Mucosa of rectum (tissue), 2 donors: ENCODE measurements around the gene NBEA.
"Not testable (repeated sequence)": the region's sequence is repeated elsewhere in the genome, so short reads cannot be mapped to it uniquely, and the experiment has no call there.

Experiments
- H3K27ac ChIP-seq, 2 donors: one replicate each; pipeline ENCODE4 v1.7.0; 2013; ENCODE audit warnings: inconsistent platforms in 2 of 2, low read depth in 2 of 2, low read length in 2 of 2
- H3K27me3 ChIP-seq, 2 donors: one replicate each; pipeline ENCODE4 v1.7.0; 2013; ENCODE audit warnings: low read length in 2 of 2; ENCODE audit not compliant: control insufficient read depth in 2 of 2, insufficient read depth in 2 of 2
- H3K36me3 ChIP-seq, 2 donors: one replicate each; pipeline ENCODE4 v1.7.0; 2013; ENCODE audit warnings: low read length in 2 of 2; ENCODE audit not compliant: control insufficient read depth in 2 of 2, insufficient read depth in 2 of 2
- H3K4me1 ChIP-seq, 2 donors: one replicate each; pipeline ENCODE4 v1.7.0; 2013; ENCODE audit warnings: low read length in 2 of 2, mild to moderate bottlenecking in 1 of 2; ENCODE audit not compliant: control insufficient read depth in 2 of 2, insufficient read depth in 2 of 2
- H3K4me3 ChIP-seq, 2 donors: one replicate each; pipeline ENCODE4 v1.7.0; 2013; ENCODE audit warnings: low read length in 2 of 2
- H3K9ac ChIP-seq, 2 donors: one replicate each; pipeline ENCODE4 v1.7.0; 2013; ENCODE audit warnings: low read length in 2 of 2, low read depth in 1 of 2, mild to moderate bottlenecking in 1 of 2
- H3K9me3 ChIP-seq, 2 donors: one replicate each; pipeline ENCODE4 v1.7.0; 2013; ENCODE audit warnings: low read length in 2 of 2; ENCODE audit not compliant: control insufficient read depth in 2 of 2
- donor health status: healthy.
- donor health status: Normal muscosa, but diverticular disease.

The NBEA gene

GRCh38 chr13:35388441-35389355 is 446.6 kb downstream of the NBEA start:
- Histone ChIP-seq H3K27ac (no peak overlapping the region), H3K27me3 (no peaks in the 10 kb centered on the region)

GRCh38 chr13:35389535-35389934 is 447.5 kb downstream of the NBEA start:
- no peaks in the 10 kb centered on the region for H3K9me3 ChIP-seq
- no peak overlapping the region for H3K4me3 ChIP-seq
- no peaks in the 10 kb centered on the region for H3K27me3 ChIP-seq
- no peaks in the 10 kb centered on the region for H3K4me1 ChIP-seq
- H3K36me3 ChIP-seq, result no peaks in the 10 kb centered on the region
- H3K9ac ChIP-seq, result no peak overlapping the region
- no peak overlapping the region for H3K27ac ChIP-seq

More at GRCh38 chr13:35388441-35389355, 446.6 kb downstream of the NBEA start:
- H3K4me1 ChIP-seq, result no peaks in the 10 kb centered on the region
- H3K36me3 ChIP-seq, result no peaks in the 10 kb centered on the region
- H3K4me3 ChIP-seq, result no peak overlapping the region
- no peaks in the 10 kb centered on the region for H3K9me3 ChIP-seq
- no peak overlapping the region for H3K9ac ChIP-seq

- Histone ChIP-seq H3K27me3 (no peaks in the 10 kb centered on the region), H3K9me3 (no peaks in the 10 kb centered on the region), H3K27ac (no peak overlapping the region), H3K4me1 (no peaks in the 10 kb centered on the region), H3K36me3 (no peaks in the 10 kb centered on the region), H3K4me3 (no peak overlapping the region), H3K9ac (no peak overlapping the region)
Observed at GRCh38 chr13:35392768-35393167, 450.7 kb downstream of the NBEA start.

GRCh38 chr13:35393886-35394285 is 451.8 kb downstream of the NBEA start:
- no peaks in the 10 kb centered on the region for H3K4me1 ChIP-seq
- no peak overlapping the region for H3K27ac ChIP-seq
- no peaks in the 10 kb centered on the region for H3K27me3 ChIP-seq
- H3K36me3 ChIP-seq, result no peaks in the 10 kb centered on the region
- no peaks in the 10 kb centered on the region for H3K9me3 ChIP-seq
- H3K4me3 ChIP-seq, result no peak overlapping the region
- no peak overlapping the region for H3K9ac ChIP-seq

GRCh38 chr13:35408285-35408684 is 466.2 kb downstream of the NBEA start:
- H3K4me3 ChIP-seq, H3K27ac ChIP-seq, H3K9ac ChIP-seq, H3K36me3 ChIP-seq, H3K9me3 ChIP-seq, H3K4me1 ChIP-seq, H3K27me3 ChIP-seq: not testable (repeated sequence)

- no peaks in the 10 kb centered on the region for H3K36me3 ChIP-seq
- no peaks in the 10 kb centered on the region for H3K9me3 ChIP-seq
- H3K27ac ChIP-seq, result no peak overlapping the region
- H3K4me3 ChIP-seq, result no peak overlapping the region
- H3K27me3 ChIP-seq, result no peaks in the 10 kb centered on the region
- no peak overlapping the region for H3K9ac ChIP-seq
- no peaks in the 10 kb centered on the region for H3K4me1 ChIP-seq
Observed at GRCh38 chr13:35411059-35411744, 469.1 kb downstream of the NBEA start.

- Histone ChIP-seq H3K27ac (no peak overlapping the region), H3K4me3 (no peak overlapping the region), H3K4me1 (peaks cover 0 to 3% of the 10 kb centered on the region in 2 donors), H3K36me3 (no peaks in the 10 kb centered on the region), H3K27me3 (no peaks in the 10 kb centered on the region), H3K9me3 (no peaks in the 10 kb centered on the region), H3K9ac (no peak overlapping the region)
Observed at GRCh38 chr13:35448465-35448864, 506.4 kb downstream of the NBEA start.

GRCh38 chr13:35449821-35450220 is 507.8 kb downstream of the NBEA start:
- H3K9ac ChIP-seq, result no peak overlapping the region
- H3K9me3 ChIP-seq, result no peaks in the 10 kb centered on the region

GRCh38 chr13:35455022-35455421 is 513.0 kb downstream of the NBEA start:
- no peak overlapping the region for H3K4me3 ChIP-seq
- no peaks in the 10 kb centered on the region for H3K27me3 ChIP-seq
- H3K4me1 ChIP-seq, result no peaks in the 10 kb centered on the region
- no peaks in the 10 kb centered on the region for H3K36me3 ChIP-seq
- no peak overlapping the region for H3K9ac ChIP-seq
- no peaks in the 10 kb centered on the region for H3K9me3 ChIP-seq
- H3K27ac ChIP-seq, result no peak overlapping the region

More at GRCh38 chr13:35449821-35450220, 507.8 kb downstream of the NBEA start:
- Histone ChIP-seq H3K27ac (no peak overlapping the region), H3K4me3 (no peak overlapping the region), H3K27me3 (no peaks in the 10 kb centered on the region), H3K4me1 (peaks cover 0 to 3% of the 10 kb centered on the region in 2 donors), H3K36me3 (no peaks in the 10 kb centered on the region)

GRCh38 chr13:35457258-35457657 is 515.2 kb downstream of the NBEA start:
- H3K9me3 ChIP-seq, result no peaks in the 10 kb centered on the region
- no peak overlapping the region for H3K27ac ChIP-seq
- H3K4me3 ChIP-seq, result no peak overlapping the region
- no peaks in the 10 kb centered on the region for H3K36me3 ChIP-seq
- no peaks in the 10 kb centered on the region for H3K27me3 ChIP-seq
- H3K9ac ChIP-seq, result no peak overlapping the region
- no peaks in the 10 kb centered on the region for H3K4me1 ChIP-seq
